IMR-90 (cell line): ENCODE data around the gene CES2. TPM values are rescaled to one million over a fixed set of nuclear protein-coding genes. Genes with fewer than 3 reads are reported as not detected.

Experiments
- ATAC-seq: fragments of 200-7000 bp; cut with Tn5 transposase; 2 replicates; pipeline ENCODE4 v1.9.1; 2020; ENCODE audit warnings: low read depth, mild to moderate bottlenecking, moderate library complexity
- BruUV-seq: library from RNA; stranded (reverse); fragments of 400-500 nt; replicated peaks from 2 replicates; lab custom pipeline; 2021; lab: Mats Ljungman, UMichigan
- CTCF ChIA-PET: fragments of 300-600 bp; formaldehyde crosslinking; extraction: SDS; loops from one replicate; lab custom pipeline; 2021; ENCODE audit warnings: antibody characterized with exemption; lab: Yijun Ruan, JAX
- POLR2A ChIA-PET: fragments of 300-600 bp; sonication (Branson Sonifier 250); formaldehyde crosslinking; loops from one replicate; lab custom pipeline; 2022; ENCODE audit warnings: antibody characterized with exemption; ENCODE audit not compliant: unreplicated experiment; lab: Charles Lee
- DNase-seq: peaks from one replicate; pipeline ENCODE4 v3.0.0; 2013
- H2AFZ ChIP-seq: replicated peaks from 2 replicates; pipeline ENCODE3; 2013; ENCODE audit warnings: low read length, mild to moderate bottlenecking; ENCODE audit not compliant: poor library complexity
- H2AK5ac ChIP-seq: 2 replicates; pipeline ENCODE4 v1.6.1; 2013; ENCODE audit warnings: low read depth, low read length, inconsistent platforms
- H2AK9ac ChIP-seq: replicated peaks from 2 replicates; pipeline ENCODE3; 2013; ENCODE audit warnings: mild to moderate bottlenecking, low read depth, low read length, moderate library complexity; ENCODE audit not compliant: poor library complexity
- H2BK120ac ChIP-seq: 2 replicates; pipeline ENCODE4 v1.6.1; 2013; ENCODE audit warnings: low read depth, low read length, inconsistent platforms
- H2BK15ac ChIP-seq: 3 replicates; pipeline ENCODE4 v1.6.1; 2013; ENCODE audit warnings: low read depth, low read length, inconsistent platforms
- H2BK20ac ChIP-seq: 2 replicates; pipeline ENCODE4 v1.6.1; 2013; ENCODE audit warnings: low read depth, mild to moderate bottlenecking, inconsistent platforms, low read length, moderate library complexity
- H2BK5ac ChIP-seq: 2 replicates; pipeline ENCODE4 v1.6.1; 2013; ENCODE audit warnings: mild to moderate bottlenecking, low read depth, low read length, inconsistent platforms; ENCODE audit not compliant: poor library complexity, severe bottlenecking
- H3K14ac ChIP-seq: replicated peaks from 2 replicates; pipeline ENCODE4 v1.6.1; 2013; ENCODE audit warnings: low read depth, low read length, inconsistent platforms
- H3K18ac ChIP-seq: 2 replicates; pipeline ENCODE4 v1.6.1; 2013; ENCODE audit warnings: low read depth, low read length, control low read depth
- H3K23ac ChIP-seq: 2 replicates; pipeline ENCODE4 v1.6.1; 2013; ENCODE audit warnings: low read depth, low read length, inconsistent platforms
- H3K27ac ChIP-seq: 2 replicates; pipeline ENCODE4 v1.5.1; 2013; ENCODE audit warnings: mild to moderate bottlenecking, control low read depth, low read length; ENCODE audit not compliant: insufficient read depth
- H3K27me3 ChIP-seq: 2 replicates; pipeline ENCODE4 v1.6.1; 2013; ENCODE audit warnings: low read length; ENCODE audit not compliant: control insufficient read depth, insufficient read depth
- H3K36me3 ChIP-seq: 2 replicates; pipeline ENCODE4 v1.6.1; 2013; ENCODE audit warnings: low read length, mixed read lengths; ENCODE audit not compliant: control insufficient read depth, insufficient read depth
- H3K4ac ChIP-seq: 2 replicates; pipeline ENCODE4 v1.6.1; 2013; ENCODE audit warnings: low read depth, low read length, inconsistent platforms
- H3K4me1 ChIP-seq: 2 replicates; pipeline ENCODE4 v1.6.1; 2013; ENCODE audit warnings: low read length, mixed read lengths; ENCODE audit not compliant: control insufficient read depth, insufficient read depth
- H3K4me2 ChIP-seq: 2 replicates; pipeline ENCODE4 v1.6.1; 2013; ENCODE audit warnings: low read depth, mild to moderate bottlenecking, control low read depth, low read length, moderate library complexity
- H3K4me3 ChIP-seq: 2 replicates; pipeline ENCODE4 v1.5.1; 2013; ENCODE audit warnings: low read depth, mild to moderate bottlenecking, control low read depth, low read length, moderate library complexity; ENCODE audit not compliant: insufficient read depth
- H3K56ac ChIP-seq: 2 replicates; pipeline ENCODE4 v1.6.1; 2013; ENCODE audit warnings: low read length, inconsistent platforms; ENCODE audit not compliant: insufficient read depth; ENCODE audit errors: extremely low read depth
- H3K79me1 ChIP-seq, 2 experiments: 2 replicates each; pipeline ENCODE4 v1.6.1; 2013; ENCODE audit warnings: low read length in 2 of 2, inconsistent platforms in 1 of 2, low read depth in 1 of 2
- H3K9ac ChIP-seq: 2 replicates; pipeline ENCODE4 v1.6.1; 2013; ENCODE audit warnings: low read depth, low read length, control low read depth
- H3K9me1 ChIP-seq: 2 replicates; pipeline ENCODE4 v1.6.1; 2013; ENCODE audit warnings: low read length, inconsistent platforms; ENCODE audit not compliant: insufficient read depth
- H3K9me3 ChIP-seq: 2 replicates; pipeline ENCODE4 v1.6.1; 2013; ENCODE audit warnings: low read length; ENCODE audit not compliant: control insufficient read depth, insufficient read depth
- H4K20me1 ChIP-seq: 2 replicates; pipeline ENCODE4 v1.6.1; 2013; ENCODE audit warnings: low read length, inconsistent platforms; ENCODE audit not compliant: insufficient read depth
- H4K5ac ChIP-seq: 2 replicates; pipeline ENCODE4 v1.6.1; 2013; ENCODE audit warnings: mild to moderate bottlenecking, low read depth, low read length, control low read depth
- H4K8ac ChIP-seq, 2 experiments: 2 replicates each; pipeline ENCODE4 v1.6.1; 2013; ENCODE audit warnings: low read depth in 2 of 2, low read length in 2 of 2, control low read depth in 1 of 2, inconsistent platforms in 1 of 2
- H4K91ac ChIP-seq: 2 replicates; pipeline ENCODE4 v1.6.1; 2013; ENCODE audit warnings: low read depth, low read length, inconsistent platforms; ENCODE audit not compliant: insufficient read depth
- BHLHE40 ChIP-seq: fragments of 150-350 bp; IDR thresholded peaks from 2 replicates; pipeline ENCODE4 v1.6.1; 2016; ENCODE audit warnings: mild to moderate bottlenecking, low read depth, low read length
- CEBPB ChIP-seq: IDR thresholded peaks from 2 replicates; pipeline ENCODE4 v1.6.1; 2012; ENCODE audit warnings: low read depth, low read length, improper control_type of control experiment
- CHD1 ChIP-seq: IDR thresholded peaks from 2 replicates; pipeline ENCODE4 v1.6.1; 2012; ENCODE audit warnings: low read depth, low read length, improper control_type of control experiment
- CTCF ChIP-seq: conservative IDR thresholded peaks from 2 replicates; pipeline ENCODE4 v1.5.1; 2012; ENCODE audit warnings: mild to moderate bottlenecking, low read depth, low read length, improper control_type of control experiment
- ELK1 ChIP-seq: fragments of 150-350 bp; IDR thresholded peaks from 2 replicates; pipeline ENCODE4 v1.6.1; 2016; ENCODE audit warnings: low read depth, mild to moderate bottlenecking, low read length, moderate library complexity, borderline replicate concordance
- FOS ChIP-seq: fragments of 150-350 bp; IDR thresholded peaks from 2 replicates; pipeline ENCODE4 v1.6.1; 2016; ENCODE audit warnings: low read depth, low read length
- MAFK ChIP-seq: IDR thresholded peaks from 2 replicates; pipeline ENCODE4 v1.6.1; 2012; ENCODE audit warnings: low read depth, low read length, improper control_type of control experiment
- MAZ ChIP-seq: IDR thresholded peaks from 2 replicates; pipeline ENCODE4 v1.6.1; 2012; ENCODE audit warnings: low read depth, mild to moderate bottlenecking, low read length, improper control_type of control experiment, moderate library complexity, borderline replicate concordance
- MXI1 ChIP-seq: IDR thresholded peaks from 2 replicates; pipeline ENCODE4 v1.6.1; 2012; ENCODE audit warnings: low read depth, mild to moderate bottlenecking, low read length, moderate library complexity, borderline replicate concordance
- NFE2L2 ChIP-seq: fragments of 150-350 bp; IDR thresholded peaks from 2 replicates; pipeline ENCODE4 v1.6.1; 2016; ENCODE audit warnings: low read depth, mild to moderate bottlenecking, low read length
- POLR2A ChIP-seq: IDR thresholded peaks from 2 replicates; pipeline ENCODE4 v1.6.1; 2012; ENCODE audit warnings: mild to moderate bottlenecking, low read depth, low read length
- RAD21 ChIP-seq: IDR thresholded peaks from 2 replicates; pipeline ENCODE4 v1.6.1; 2012; ENCODE audit warnings: low read length, improper control_type of control experiment
- RCOR1 ChIP-seq: IDR thresholded peaks from 2 replicates; pipeline ENCODE4 v1.6.1; 2012; ENCODE audit warnings: mild to moderate bottlenecking, low read length, improper control_type of control experiment; ENCODE audit not compliant: insufficient replicate concordance
- RFX5 ChIP-seq: IDR thresholded peaks from 2 replicates; pipeline ENCODE4 v1.8.0; 2012; ENCODE audit warnings: low read depth, mild to moderate bottlenecking, low read length, moderate library complexity
- SMC3 ChIP-seq: fragments of 150-350 bp; IDR thresholded peaks from 2 replicates; pipeline ENCODE4 v1.6.1; 2016; ENCODE audit warnings: low read depth, mild to moderate bottlenecking, antibody characterized with exemption, low read length, moderate library complexity
- USF2 ChIP-seq: fragments of 150-350 bp; IDR thresholded peaks from 2 replicates; pipeline ENCODE4 v1.6.1; 2017; ENCODE audit warnings: mild to moderate bottlenecking, antibody characterized with exemption, low read length, low read depth
- WGBS, 2 experiments: methylation state at CpG; one replicate each; pipeline versions ENCODE4 v1.1.5 to v1.1.7; 2013; ENCODE audit warnings: missing lambda C conversion rate in 2 of 2; ENCODE audit not compliant: insufficient read length in 1 of 2; ENCODE audit errors: extremely low coverage in 2 of 2; 5-methylcytosine and 5-hydroxymethylcytosine counted together
- dilution Hi-C: fragments of 300-500 bp; cut with HindIII; formaldehyde crosslinking; loops from one replicate; pipeline ENCODE4 v1.14.3; 2018; ENCODE audit warnings: low sequenced_read_pairs; ENCODE audit not compliant: unreplicated experiment
- in situ Hi-C: fragments of 300-500 bp; cut with MboI; formaldehyde crosslinking; loops from 3 replicates; pipeline ENCODE4 v1.14.3; 2019; ENCODE audit warnings: low sequenced_read_pairs, inconsistent platforms, mixed read lengths
- intact Hi-C: fragments of 100-400 bp; cut with micrococcal nuclease; formaldehyde crosslinking; loops from 2 replicates; pipeline ENCODE4 v1.10.0; 2022
- polyA plus RNA-seq, 3 experiments: library from polyadenylated mRNA; depleted of rRNA; stranded (reverse); fragments of >200 nt; gene quantifications; 2 replicates each; pipeline ENCODE4 v1.2.3, GENCODE V29; 2012; ENCODE audit warnings: low replicate concordance in 1 of 3
- total RNA-seq: library from RNA; depleted of rRNA; stranded (reverse); fragments of >200 nt; gene quantifications from 2 replicates; pipeline ENCODE4 v1.2.3, GENCODE V29; 2012

The CES2 gene
- total and polyA plus RNA-seq, 2 of the 4 experiments (the other 2 are of a cell fraction) = 15.1 to 23.2 TPM

- dilution Hi-C loops = no loop called here
- Histone ChIP-seq H3K27ac (no peak overlapping the region), H3K36me3 (no peaks in the 10 kb centered on the region), H2AK9ac (no peak overlapping the region), H2AFZ (no peak overlapping the region), H3K23ac (no peak overlapping the region), H3K9me1 (no peaks in the 10 kb centered on the region), H3K9me3 (no peaks in the 10 kb centered on the region), H2BK5ac (no peak overlapping the region), H3K18ac (no peak overlapping the region), H4K5ac (no peak overlapping the region), H3K14ac (no peak overlapping the region), H4K20me1 (no peaks in the 10 kb centered on the region), H2BK15ac (no peak overlapping the region), H3K27me3 (no peaks in the 10 kb centered on the region), H3K79me1 (no peaks in the 10 kb centered on the region), H3K4me2 (no peak overlapping the region), H2BK20ac (no peak overlapping the region), H3K4me1 (no peaks in the 10 kb centered on the region; the same call in 1 of the 2 replicates), H3K56ac (no peak overlapping the region), H4K8ac (no peak overlapping the region), H3K9ac (no peak overlapping the region), H3K4ac (no peak overlapping the region), H4K91ac (no peak overlapping the region), H3K4me3 (no peak overlapping the region), H2AK5ac (no peak overlapping the region), H2BK120ac (no peak overlapping the region)
- in situ Hi-C loops = no loop called here
- DNase-seq = no peak
- ATAC-seq = no peak
- WGBS, 2 experiments = 90% methylated on average over 2 of the region's 9 CpGs; no CpG with 5 or more reads in 1 of the 2 experiments
- BruUV-seq = no TSS peak
- TF ChIP-seq MXI1 = no peak
- TF ChIP-seq SMC3 = no peak
- no peak for TF ChIP-seq CHD1
- TF ChIP-seq BHLHE40 = no peak
- no peak for TF ChIP-seq MAZ
- no peak for TF ChIP-seq POLR2A
- no peak for TF ChIP-seq CEBPB
- TF ChIP-seq RAD21 = no peak
- no peak for TF ChIP-seq FOS
- TF ChIP-seq CTCF = no peak
- no peak for TF ChIP-seq NFE2L2
- no peak for TF ChIP-seq MAFK
- no peak for TF ChIP-seq USF2
- no peak for TF ChIP-seq ELK1
- TF ChIP-seq RCOR1 = no peak
- no peak for TF ChIP-seq RFX5
- intact Hi-C loops = no loop called here
- POLR2A ChIA-PET = interaction anchor here (0.6 kb wide), 1 partner anchor 219 kb away, joined by 8 read pairs; no protein-coding TSS in a partner anchor
- CTCF ChIA-PET = interaction anchor here (1.1 kb wide), 1 partner anchor 172 kb away, joined by 4 read pairs; no protein-coding TSS in a partner anchor
Observed at GRCh38 chr16:66983033-66983432, 47.7 kb downstream of the CES2 start.
